Activated CD4-positive, CD25-positive, alpha-beta regulatory T cell treated with anti-CD3 and anti-CD28 coated beads, Interleukin-2, amount 50 U/mL, for 72 hours (primary cell): ENCODE results near the gene TGM4.
"Not testable (repeated sequence)": the region's sequence is repeated elsewhere in the genome, so short reads cannot be mapped to it uniquely, and the experiment has no call there.

Experiments used
- DNase-seq: peaks from one replicate; pipeline ENCODE4 v3.0.0; 2021

Gene TGM4

GRCh38 chr3:44918087-44918486 lies 43.7 kb downstream of the TGM4 start:
- DNase-seq, result no peak

DNA sequence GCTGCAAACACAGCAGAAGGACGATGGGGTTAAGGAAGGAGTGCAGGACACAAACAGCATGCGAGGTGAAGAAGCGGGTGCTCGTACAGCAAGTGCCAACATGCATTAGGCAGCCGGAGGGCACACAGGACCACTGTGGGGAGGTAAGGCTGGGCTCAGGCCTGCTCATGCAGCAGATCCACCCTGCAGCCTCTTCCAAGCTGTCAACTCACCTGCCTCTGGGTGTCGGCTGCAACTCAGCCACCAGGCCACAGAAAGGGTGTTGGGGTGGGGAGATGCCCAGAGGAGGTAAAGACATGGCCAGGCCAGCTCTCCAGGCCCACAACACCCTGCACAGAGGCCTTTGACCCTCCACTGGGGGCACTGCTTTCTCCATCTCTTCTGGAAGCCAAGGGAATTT lies 44.2 kb downstream of the TGM4 start:
- DNase-seq, result no peak

DNA sequence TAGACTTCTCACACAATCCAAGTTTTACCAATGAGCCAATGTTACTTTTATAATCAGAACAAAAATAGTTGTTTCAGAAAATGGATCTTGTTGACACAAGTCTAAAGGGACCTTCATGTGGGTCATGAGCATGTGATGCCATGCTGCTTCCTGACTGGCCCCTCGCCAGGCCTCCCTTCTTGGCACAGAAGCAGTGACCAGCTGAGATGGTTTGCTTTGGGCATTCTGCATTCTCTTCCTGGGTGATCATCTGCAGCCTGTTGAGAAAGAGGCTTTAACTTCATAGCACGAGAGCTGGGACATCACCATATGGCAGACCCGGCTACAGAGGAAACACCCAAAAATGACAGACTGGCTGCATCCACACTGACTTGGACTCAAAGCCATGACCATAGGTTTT lies 45.7 kb downstream of the TGM4 start:
- no peak for DNase-seq

DNA sequence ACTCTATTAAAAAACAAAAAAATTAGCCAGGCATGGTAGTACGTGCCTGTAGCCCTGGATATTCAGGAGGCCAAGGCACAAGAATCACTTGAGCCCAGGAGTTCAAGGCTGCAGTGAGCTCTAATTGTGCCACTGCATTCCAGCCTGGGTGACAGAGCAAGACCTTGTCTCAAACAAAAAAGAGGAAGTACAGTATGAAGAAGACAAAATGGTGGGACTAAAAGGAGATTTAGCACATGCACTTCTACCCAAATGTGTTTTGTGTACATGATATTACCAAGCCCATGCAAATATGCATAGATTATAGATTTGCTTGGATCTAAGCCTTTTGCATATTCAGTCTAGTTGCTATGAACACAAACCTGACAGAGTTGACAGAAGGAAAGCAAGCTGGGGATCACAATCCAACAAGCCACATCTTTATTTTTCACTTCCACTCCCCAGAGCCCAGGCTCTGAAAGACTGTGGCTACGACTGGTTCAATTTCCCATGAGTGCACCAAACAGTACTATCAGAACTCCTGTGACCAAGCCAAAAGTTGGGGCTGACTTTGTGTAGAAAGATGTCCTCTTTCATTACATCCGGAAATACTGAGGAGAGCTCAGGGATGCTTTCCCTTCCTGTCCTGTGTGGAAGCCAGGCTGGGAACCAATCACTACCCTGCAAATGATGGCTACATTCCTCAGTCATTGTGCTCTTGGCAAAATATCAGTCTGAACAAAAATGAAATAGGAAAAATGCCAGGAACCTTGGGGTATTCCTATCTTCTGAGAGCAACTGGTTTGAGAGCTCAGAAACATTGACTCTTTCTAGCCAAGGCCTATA lies 49.4 kb downstream of the TGM4 start:
- no peak for DNase-seq

GRCh38 chr3:44924457-44925084 lies 50.2 kb downstream of the TGM4 start:
- no peak for DNase-seq

GRCh38 chr3:44926172-44926571 lies 51.8 kb downstream of the TGM4 start:
- no peak for DNase-seq

DNA sequence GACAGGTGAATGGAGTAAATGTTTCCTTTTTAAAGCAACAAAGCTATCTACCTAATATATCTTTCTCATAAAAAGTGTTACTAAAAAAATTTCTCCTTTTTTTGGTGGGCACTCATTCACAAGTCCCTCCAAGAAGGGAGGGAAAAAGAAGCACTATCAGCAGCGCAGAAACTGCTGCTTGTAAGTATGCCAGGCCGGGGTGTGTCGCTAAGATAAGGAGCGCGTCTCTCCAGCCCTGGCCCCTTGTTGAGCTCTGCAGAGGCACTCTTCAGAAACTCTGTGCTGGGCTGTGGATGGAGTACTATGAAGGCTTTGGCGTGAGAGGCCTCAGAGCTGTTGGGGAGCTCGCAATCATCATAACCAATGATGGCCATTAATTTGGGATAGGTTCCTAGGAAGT lies 52.5 kb downstream of the TGM4 start:
- no peak for DNase-seq

- no peak for DNase-seq
These were observed 53.0 kb downstream of the TGM4 start for GRCh38 chr3:44927371-44927770.

GRCh38 chr3:44929782-44930181 lies 55.4 kb downstream of the TGM4 start:
- no peak for DNase-seq

DNA sequence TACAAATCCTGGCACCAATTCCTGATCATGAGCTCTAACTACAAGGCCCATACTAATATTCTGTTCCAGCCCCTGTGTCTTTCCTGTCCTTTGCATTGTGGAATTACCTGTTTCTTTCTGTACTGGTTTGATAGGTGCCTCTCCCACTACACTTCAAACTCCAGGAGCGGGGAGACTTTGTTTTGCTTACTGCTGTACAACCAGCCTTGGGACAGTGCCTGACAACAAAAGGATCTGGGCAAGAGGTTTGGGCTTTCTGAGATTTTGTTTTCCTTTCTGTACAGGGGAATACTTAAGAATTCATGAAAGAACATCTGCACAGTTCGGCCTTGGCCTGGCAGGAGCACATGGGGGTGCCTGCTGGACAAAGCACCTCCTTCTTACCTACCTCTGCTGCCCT lies 56.5 kb downstream of the TGM4 start:
- DNase-seq, result no peak

- DNase-seq, result no peak
These were observed 57.4 kb downstream of the TGM4 start for GRCh38 chr3:44931791-44932190.

DNA sequence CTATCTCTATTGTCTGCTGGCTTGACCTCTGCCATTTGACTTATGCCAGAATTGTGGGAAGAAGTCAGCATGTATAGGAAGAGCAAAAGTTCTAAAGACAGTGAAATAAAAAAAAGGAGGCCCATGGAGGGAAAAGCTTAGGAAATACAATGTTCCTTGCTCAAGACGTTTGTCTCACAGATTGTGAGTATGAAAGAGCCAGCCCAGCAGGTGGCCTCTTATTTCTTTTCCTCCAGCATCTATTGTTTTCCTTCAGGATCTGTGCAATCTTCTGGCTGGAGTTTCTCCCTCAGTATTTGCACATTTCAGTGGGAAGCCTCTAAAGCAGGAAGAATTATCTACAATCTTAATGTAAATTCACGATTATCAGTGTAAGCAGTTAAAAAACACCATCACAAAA lies 57.9 kb downstream of the TGM4 start:
- DNase-seq, result no peak

DNA sequence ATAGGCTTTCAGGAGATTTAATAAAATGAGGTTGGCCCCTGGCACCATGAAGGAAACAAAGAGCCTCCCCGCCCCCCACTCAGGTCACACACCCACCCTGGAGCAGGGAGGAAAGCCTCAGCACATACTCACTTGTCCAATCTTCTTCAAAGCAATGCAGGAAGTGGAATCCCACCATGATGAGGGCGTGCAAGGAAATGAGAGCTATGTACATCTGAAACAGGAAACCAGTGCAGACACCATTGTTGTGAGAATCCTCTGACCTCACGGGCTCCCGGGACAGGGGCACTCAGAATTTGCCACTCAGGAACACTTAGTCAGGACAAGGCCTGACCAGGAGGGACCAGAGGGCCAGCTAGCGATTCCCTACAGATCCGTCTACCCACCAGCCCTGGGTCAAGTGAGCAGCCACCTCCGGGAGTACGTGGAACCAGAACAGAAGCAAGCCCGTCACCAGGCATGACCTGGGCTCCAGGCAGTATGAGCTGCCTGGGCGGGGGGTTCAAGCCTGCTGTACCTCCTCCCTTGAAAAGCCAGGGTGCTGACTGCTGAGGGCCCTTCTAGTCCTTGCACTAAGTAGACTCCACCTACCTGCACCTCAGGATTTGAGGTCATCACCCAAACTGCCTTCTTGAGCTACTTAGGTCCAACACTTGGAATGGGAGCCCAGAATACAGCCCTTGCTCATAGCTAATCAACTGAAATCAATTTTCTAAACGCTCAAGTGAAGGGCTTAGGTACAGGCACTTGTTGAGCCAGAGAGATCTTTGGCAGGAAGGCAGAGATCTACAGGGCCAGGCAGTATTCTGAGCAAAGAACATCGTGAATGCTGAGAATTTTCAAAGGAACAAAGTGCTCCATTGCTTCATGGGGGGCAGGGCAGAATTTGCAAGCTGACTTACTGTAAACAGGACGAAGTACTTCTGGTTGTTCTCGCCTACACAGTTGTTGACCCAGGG lies 58.9 kb downstream of the TGM4 start:
- DNase-seq, result no peak

- no peak for DNase-seq
These were observed 65.2 kb downstream of the TGM4 start for GRCh38 chr3:44939581-44940036.

DNA sequence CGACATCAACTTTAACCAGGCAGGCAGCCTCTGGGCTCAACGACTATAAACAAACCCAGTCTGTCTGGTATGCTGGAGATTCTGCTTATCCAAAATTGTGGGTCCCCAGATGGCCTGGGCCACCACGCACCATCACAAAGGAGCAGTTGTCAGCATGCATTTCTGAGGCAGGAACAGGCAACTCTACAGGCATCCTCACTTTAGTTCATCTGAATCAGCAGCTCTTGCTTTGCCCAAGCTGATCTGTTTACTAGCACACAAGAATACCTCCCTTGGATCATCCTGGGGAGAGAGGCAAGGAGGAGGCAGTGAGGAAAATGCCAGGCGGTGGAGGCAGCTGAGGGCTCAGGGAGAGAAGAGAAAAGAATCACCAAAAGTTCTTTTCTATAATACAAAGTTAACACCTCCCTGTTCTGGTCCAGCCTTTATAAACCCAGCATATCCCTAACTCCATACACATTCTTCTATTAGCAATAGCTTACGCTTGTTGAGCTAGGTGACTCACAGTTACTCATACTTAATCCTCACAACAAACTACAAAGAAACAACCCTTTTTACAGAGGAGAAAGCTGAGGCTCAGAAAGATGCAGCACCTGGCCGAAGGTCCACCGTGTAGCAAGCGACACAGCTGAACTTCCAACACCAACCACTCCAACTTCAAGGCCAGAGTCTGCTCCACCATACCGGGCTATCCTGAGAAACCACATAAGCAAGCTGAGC lies 68.0 kb downstream of the TGM4 start:
- DNase-seq, result no peak

DNA sequence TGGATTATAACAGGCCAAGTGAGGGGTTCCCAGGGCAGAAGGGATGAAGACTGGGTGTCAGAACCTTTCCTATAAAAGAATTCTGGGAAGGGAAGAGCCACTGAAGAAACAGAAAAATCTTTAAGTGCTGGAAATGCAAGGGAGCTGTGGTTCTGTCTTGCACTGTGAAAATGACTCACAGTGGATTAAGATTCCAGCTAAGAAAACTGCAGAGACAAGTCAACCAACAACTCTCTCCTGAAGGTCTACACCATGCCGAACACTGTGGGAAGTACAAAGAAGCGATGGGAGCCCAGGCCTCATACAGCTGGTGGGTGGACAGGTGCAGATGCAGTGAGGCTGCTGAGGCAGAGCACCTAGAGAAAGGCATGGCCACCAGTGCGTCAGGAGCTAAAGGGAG lies 73.8 kb downstream of the TGM4 start:
- DNase-seq, result no peak

- not testable (repeated sequence) for DNase-seq
These were observed 75.4 kb downstream of the TGM4 start for GRCh38 chr3:44949770-44950169.

- DNase-seq, result no peak
These were observed 75.9 kb downstream of the TGM4 start for GRCh38 chr3:44950275-44950734.

- DNase-seq, result no peak
These were observed 78.3 kb downstream of the TGM4 start for GRCh38 chr3:44952689-44953088.

DNA sequence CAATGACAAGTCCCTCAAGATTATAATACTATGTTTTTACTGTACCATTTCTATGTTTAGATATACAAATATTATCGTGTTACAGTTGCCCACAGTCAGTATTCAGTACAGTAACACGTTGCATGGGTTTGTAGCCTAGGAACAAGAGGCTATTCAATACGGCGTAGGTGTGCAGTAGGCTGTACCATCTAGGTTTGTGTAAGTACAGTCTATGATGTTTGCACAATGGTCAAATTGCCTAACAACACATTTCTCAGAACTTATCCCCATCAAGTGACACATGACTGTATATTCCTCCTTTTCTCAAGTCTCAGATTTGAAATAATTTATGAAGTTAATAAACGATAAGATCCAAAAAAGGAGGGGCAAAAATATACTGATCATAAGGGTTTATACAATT lies 79.9 kb downstream of the TGM4 start:
- no peak for DNase-seq

- DNase-seq, result no peak
These were observed 80.6 kb downstream of the TGM4 start for GRCh38 chr3:44954962-44955361.

DNA sequence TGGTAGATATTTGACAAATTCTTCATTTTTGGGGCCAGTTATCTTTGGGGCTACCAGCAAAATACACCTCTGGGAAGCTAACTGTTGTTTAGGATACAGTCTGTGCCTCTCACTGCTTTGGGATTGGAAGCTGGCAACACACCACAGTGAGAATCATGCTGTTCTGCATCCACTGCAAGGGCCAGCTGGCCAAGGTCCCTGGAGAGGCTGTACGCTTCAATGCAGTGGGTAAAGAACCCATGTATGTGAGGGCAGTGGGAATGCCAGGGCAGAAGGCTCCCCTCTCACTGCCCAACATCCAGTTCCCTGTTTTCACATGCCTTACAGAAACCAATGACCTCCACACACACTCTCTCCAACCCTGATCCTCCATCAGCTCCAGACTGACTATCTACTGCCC lies 81.5 kb downstream of the TGM4 start:
- no peak for DNase-seq

DNA sequence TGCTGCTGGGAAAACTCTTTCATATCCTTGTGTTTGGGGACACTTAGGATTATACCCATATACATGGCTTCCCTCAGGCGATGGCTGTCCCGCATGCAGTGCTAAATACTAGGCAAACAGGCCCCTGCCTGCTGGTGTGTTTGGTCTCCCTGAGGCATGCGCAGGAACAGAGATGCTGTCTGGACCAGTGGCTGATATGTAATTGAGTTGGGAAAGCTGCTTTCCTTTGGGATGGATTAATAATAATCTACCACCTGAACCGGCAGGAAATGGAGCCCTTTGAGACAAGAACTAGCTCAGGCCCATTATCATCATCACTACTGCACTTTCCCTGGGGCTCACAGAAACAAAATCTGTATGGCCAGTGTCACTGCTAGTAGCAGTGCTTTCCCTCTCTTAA lies 83.6 kb downstream of the TGM4 start:
- DNase-seq, result no peak
